Lung (tissue), 12 donors: ENCODE data around the gene MALT1. TPM values are rescaled to one million over a fixed set of nuclear protein-coding genes. Genes with fewer than 3 reads are reported as not detected.
"Not testable (repeated sequence)": the region's sequence is repeated elsewhere in the genome, so short reads cannot be mapped to it uniquely, and the experiment has no call there.

Source experiments
- ATAC-seq: fragments of 200-7000 bp; cut with Tn5 transposase; one replicate; pipeline ENCODE4 v1.9.1; 2020; ENCODE audit warnings: moderate number of reproducible peaks; ENCODE audit not compliant: insufficient read depth, low FRiP score
- DNase-seq, 3 donors: peaks; one replicate each; pipeline ENCODE4 v3.0.0-alpha.2; 2013 to 2017
- H3K27ac ChIP-seq, 2 donors: one replicate each; pipeline ENCODE4 v1.5.1; 2013; ENCODE audit warnings: mild to moderate bottlenecking in 2 of 2, moderate library complexity in 2 of 2, control low read depth in 1 of 2, inconsistent platforms in 1 of 2, low read depth in 1 of 2, low read length in 1 of 2
- H3K27me3 ChIP-seq, 3 donors: one replicate each; pipeline ENCODE4 v1.5.1; 2013; ENCODE audit warnings: low read length in 2 of 3; ENCODE audit not compliant: control insufficient read depth in 3 of 3, insufficient read depth in 3 of 3
- H3K36me3 ChIP-seq, 4 donors: one replicate each; pipeline ENCODE4 v1.5.1; 2013; ENCODE audit warnings: low read length in 4 of 4, mild to moderate bottlenecking in 1 of 4, moderate library complexity in 1 of 4; ENCODE audit not compliant: control insufficient read depth in 4 of 4, insufficient read depth in 4 of 4
- H3K4me1 ChIP-seq, 5 donors: one replicate each; pipeline ENCODE4 v1.5.1; 2013; ENCODE audit warnings: low read length in 5 of 5, mild to moderate bottlenecking in 2 of 5, moderate library complexity in 1 of 5; ENCODE audit not compliant: control insufficient read depth in 5 of 5, insufficient read depth in 5 of 5
- H3K4me3 ChIP-seq: one replicate; pipeline ENCODE4 v1.5.1; 2013; ENCODE audit warnings: mild to moderate bottlenecking, control low read depth, moderate library complexity
- H3K9ac ChIP-seq, 2 donors: one replicate each; pipeline ENCODE4 v1.5.1; 2013; ENCODE audit warnings: low read length in 2 of 2, control low read depth in 1 of 2; ENCODE audit not compliant: insufficient read depth in 1 of 2
- H3K9me3 ChIP-seq, 4 donors: one replicate each; pipeline ENCODE4 v1.5.1; 2013; ENCODE audit warnings: low read length in 3 of 4, mild to moderate bottlenecking in 1 of 4, moderate library complexity in 1 of 4; ENCODE audit not compliant: control insufficient read depth in 4 of 4, insufficient read depth in 3 of 4
- WGBS, 2 donors: extraction: QIAGEN DNeasy Blood & Tissue Kit; methylation state at CpG; one replicate each; pipeline ENCODE4 v1.1.7; 2013; 5-methylcytosine and 5-hydroxymethylcytosine counted together
- polyA plus RNA-seq, 2 donors: library from polyadenylated mRNA; stranded (reverse); fragments of 200-250 nt; gene quantifications; one replicate each; pipeline ENCODE4 v1.2.1, GENCODE V29; 2013
- total RNA-seq, 2 donors: library from RNA; depleted of rRNA in 1 of 2; stranded (reverse); fragments of >200 nt in 1 of 2; gene quantifications; one replicate each; pipeline ENCODE4 v1.2.1, GENCODE V29; 2014 to 2021
- TF ChIP-seq, protein P1 (sequence below): IDR thresholded peaks from 2 replicates; pipeline ENCODE4 v1.5.1; 2012; ENCODE audit warnings: mild to moderate bottlenecking; ENCODE audit errors: control extremely low read depth, extremely low read depth
- donor health status: control.
- donor health status: control.
- donor health status: Bipolar disorder and iron deficiency.
- donor health status: healthy.
- donor health status: DM: yes; HTN: yes; CAD: no.

MALT1 gene
- total and polyA plus RNA-seq, 4 donors = 6.1 to 35.6 (median 12.9) TPM

DNA sequence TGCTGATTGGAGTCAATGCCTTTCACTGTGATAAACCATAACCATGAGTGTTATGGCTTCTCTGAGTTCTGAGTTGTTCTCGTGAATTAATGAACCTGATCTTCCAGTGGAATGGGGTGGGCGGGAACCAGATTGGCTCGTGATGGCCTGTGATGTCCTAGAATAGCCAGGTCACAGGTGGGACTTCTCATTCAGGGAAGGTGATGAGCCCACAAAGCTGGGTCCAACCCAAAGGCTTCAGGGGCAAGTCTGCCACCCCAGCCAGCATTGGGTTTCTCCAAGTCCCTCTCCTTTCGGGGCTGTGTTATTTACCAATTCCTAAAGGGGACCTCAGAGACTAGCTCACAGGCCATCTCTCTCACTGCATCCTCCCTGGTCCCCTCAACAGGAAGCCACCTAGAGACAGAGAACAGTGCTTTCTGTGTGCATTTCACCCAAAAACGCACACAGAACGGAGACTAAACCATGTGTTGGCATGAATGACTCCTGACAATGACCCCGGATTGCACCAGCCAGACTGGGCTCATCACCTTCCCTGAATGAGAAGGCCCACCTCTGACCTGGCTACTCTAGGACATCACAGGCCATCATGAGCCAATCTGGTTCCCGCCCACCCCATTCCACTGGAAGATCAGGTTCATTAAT is 85.5 kb downstream of the MALT1 start:
- Histone ChIP-seq H3K27me3 (no peaks in the 10 kb centered on the region), H3K36me3 (no peaks in the 10 kb centered on the region), H3K9ac (no peak overlapping the region), H3K4me3 (no peak overlapping the region), H3K9me3 (no peaks in the 10 kb centered on the region), H3K4me1 (peaks cover 0 to 3% (median 0%) of the 10 kb centered on the region in 5 donors), H3K27ac (no peak overlapping the region)
- WGBS, 2 donors = 93 to 96% methylated on average over 8 of the region's 8 CpGs
- TF ChIP-seq, protein P1, sequence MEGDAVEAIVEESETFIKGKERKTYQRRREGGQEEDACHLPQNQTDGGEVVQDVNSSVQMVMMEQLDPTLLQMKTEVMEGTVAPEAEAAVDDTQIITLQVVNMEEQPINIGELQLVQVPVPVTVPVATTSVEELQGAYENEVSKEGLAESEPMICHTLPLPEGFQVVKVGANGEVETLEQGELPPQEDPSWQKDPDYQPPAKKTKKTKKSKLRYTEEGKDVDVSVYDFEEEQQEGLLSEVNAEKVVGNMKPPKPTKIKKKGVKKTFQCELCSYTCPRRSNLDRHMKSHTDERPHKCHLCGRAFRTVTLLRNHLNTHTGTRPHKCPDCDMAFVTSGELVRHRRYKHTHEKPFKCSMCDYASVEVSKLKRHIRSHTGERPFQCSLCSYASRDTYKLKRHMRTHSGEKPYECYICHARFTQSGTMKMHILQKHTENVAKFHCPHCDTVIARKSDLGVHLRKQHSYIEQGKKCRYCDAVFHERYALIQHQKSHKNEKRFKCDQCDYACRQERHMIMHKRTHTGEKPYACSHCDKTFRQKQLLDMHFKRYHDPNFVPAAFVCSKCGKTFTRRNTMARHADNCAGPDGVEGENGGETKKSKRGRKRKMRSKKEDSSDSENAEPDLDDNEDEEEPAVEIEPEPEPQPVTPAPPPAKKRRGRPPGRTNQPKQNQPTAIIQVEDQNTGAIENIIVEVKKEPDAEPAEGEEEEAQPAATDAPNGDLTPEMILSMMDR = no peak
- no peak for ATAC-seq
- no peak for DNase-seq

DNA sequence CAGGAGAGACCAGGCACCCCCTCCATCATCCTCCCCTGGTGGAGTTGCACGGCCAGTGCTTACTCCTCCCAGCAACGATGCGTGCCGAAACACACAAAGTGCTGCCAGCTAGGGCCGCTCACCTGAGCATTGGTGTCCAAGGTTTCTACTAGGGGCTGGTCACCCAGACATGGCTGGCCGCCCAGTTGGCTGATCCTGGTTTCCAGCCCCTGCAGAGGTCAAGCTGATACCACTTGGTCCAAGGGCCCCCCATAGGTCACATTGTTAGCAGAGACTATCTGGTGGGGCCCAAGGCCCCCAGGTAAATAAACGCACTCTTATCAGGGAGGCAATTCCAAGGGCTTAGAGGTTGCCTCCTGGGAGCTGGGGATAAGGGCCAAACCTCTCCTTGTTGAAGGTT is 86.1 kb downstream of the MALT1 start:
- H3K9me3 ChIP-seq, ATAC-seq, H3K4me3 ChIP-seq, H3K27me3 ChIP-seq, H3K27ac ChIP-seq, H3K4me1 ChIP-seq, H3K36me3 ChIP-seq, H3K9ac ChIP-seq, DNase-seq: not testable (repeated sequence)
- 94 to 97% methylated on average over 4 to 7 of the region's 7 CpGs for WGBS, 2 donors

DNA sequence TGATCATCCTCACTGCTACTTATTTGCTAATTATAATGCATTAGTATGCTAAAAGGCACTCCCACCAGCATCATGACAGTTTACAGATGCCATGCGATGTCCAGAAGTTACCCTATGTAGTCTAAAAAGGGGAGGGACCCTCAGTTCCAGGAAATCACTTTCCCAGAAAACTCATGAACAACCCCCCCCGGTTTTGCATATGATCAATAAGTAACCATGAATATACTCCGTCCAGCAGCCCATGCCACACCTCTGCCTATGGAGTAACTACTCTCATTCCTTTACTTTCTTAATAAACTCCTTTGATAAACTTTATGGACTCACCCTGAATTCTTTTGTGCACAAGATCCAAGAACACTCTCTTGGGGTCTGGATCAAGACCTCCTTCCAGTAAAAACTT is 86.8 kb downstream of the MALT1 start:
- peaks cover 0 to 3% (median 0%) of the 10 kb centered on the region in 5 donors for H3K4me1 ChIP-seq
- TF ChIP-seq, protein P1 = no peak
- H3K4me3 ChIP-seq = no peak overlapping the region
- no peaks in the 10 kb centered on the region for H3K36me3 ChIP-seq
- H3K27ac ChIP-seq = no peak overlapping the region
- 78 to 94% methylated on average over 3 of the region's 3 CpGs for WGBS, 2 donors
- H3K27me3 ChIP-seq = no peaks in the 10 kb centered on the region
- no peak for DNase-seq
- H3K9me3 ChIP-seq = no peaks in the 10 kb centered on the region
- ATAC-seq = no peak
- no peak overlapping the region for H3K9ac ChIP-seq

DNA sequence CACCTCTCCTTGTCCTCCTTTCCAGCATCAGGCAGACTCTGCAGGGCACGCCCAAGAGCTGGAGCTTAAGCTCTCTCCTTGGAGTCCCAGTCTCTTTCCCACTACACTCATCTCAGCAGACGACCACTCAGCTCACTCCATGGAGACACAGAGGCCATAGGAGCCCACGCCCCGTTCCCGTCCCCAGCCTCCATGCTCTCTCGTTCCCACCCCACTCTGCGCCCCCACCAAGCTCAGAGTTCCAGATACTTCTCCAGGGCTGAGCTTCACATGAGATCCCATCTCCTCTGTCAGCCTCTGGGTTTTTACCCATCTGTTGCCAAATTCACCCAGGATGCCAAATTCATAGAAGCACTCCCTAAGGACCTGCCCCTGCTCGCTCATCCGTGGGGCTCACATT is 87.3 kb downstream of the MALT1 start:
- H3K27ac ChIP-seq = no peak overlapping the region
- no peaks in the 10 kb centered on the region for H3K27me3 ChIP-seq
- no peak overlapping the region for H3K4me3 ChIP-seq
- no peaks in the 10 kb centered on the region for H3K36me3 ChIP-seq
- TF ChIP-seq, protein P1 = no peak
- ATAC-seq = no peak
- no peak overlapping the region for H3K9ac ChIP-seq
- peaks cover 0 to 3% (median 0%) of the 10 kb centered on the region in 5 donors for H3K4me1 ChIP-seq
- H3K9me3 ChIP-seq = no peaks in the 10 kb centered on the region
- 87 to 94% methylated on average over 9 of the region's 9 CpGs for WGBS, 2 donors
- DNase-seq = no peak
